Esophagus muscularis mucosa (tissue), 4 donors: Measurements from ENCODE around the gene HOXD13.

ENCODE experiments used
- CTCF ChIP-seq, 3 experiments: fragments of 200-600 bp in 2 of 3; fragments of 450-650 bp in 1 of 3; sonication (generic) in 2 of 3; IDR thresholded peaks; one replicate each; pipeline ENCODE4 v1.5.1; 2017 to 2019; ENCODE audit warnings: antibody characterized with exemption in 3 of 3, mild to moderate bottlenecking in 2 of 3, moderate library complexity in 1 of 3
- EP300 ChIP-seq: sonication (generic); formaldehyde crosslinking; IDR thresholded peaks from one replicate; pipeline ENCODE4 v1.6.1; 2017; ENCODE audit warnings: antibody characterized with exemption
- POLR2A ChIP-seq: fragments of 450-650 bp; IDR thresholded peaks from one replicate; pipeline ENCODE4 v1.6.1; 2017; ENCODE audit warnings: antibody characterized with exemption, moderate library complexity, mild to moderate bottlenecking, low read depth
- POLR2AphosphoS5 ChIP-seq, 2 donors: sonication (generic); formaldehyde crosslinking; IDR thresholded peaks; one replicate each; pipeline ENCODE4 v1.6.1; 2017; ENCODE audit warnings: antibody characterized with exemption in 2 of 2

GRCh38 chr2:176088937-176089842 lies 3.3 kb upstream of the HOXD13 start:
- TF ChIP-seq CTCF (IDR thresholded peaks at IDR 0.05), result no peak
- TF ChIP-seq EP300, result no peak
- TF ChIP-seq POLR2A, result no peak
- TF ChIP-seq POLR2AphosphoS5 (IDR thresholded peaks at IDR 0.05), result no peak
